Measurements from ENCODE around the gene VSIG8. TPM values are rescaled to one million over a fixed set of nuclear protein-coding genes. Genes with fewer than 3 reads are reported as not detected.

The VSIG8 gene
- total and polyA plus RNA-seq, 12 donors: 0.06 to 0.80 (median 0.17) TPM; not detected in 8

- intact Hi-C loops (cut with DNase I): no loop called here
- Histone ChIP-seq H3K27ac (no peak overlapping the region), H3K9me3 (replicated peaks in 1 of 3) (no peaks in the 10 kb centered on the region), H3K27me3 (no peaks in the 10 kb centered on the region), H3K4me3 (no peak overlapping the region), H3K4me1 (replicated peaks in 1 of 2) (peaks cover 4 to 6% of the 10 kb centered on the region in 2 donors), H3K36me3 (replicated peaks in 1 of 2) (no peaks in the 10 kb centered on the region)
- WGBS, 4 donors: 61 to 100% (median 68%) methylated on average over 2 to 4 of the region's 4 CpGs
- no peak for DNase-seq
- TF ChIP-seq CTCF (IDR thresholded peaks at IDR 0.05) (no peak), POLR2A (IDR thresholded peaks at IDR 0.05) (no peak)
Observed at GRCh38 chr1:159847231-159847630, 15.2 kb downstream of the VSIG8 start.

DNA sequence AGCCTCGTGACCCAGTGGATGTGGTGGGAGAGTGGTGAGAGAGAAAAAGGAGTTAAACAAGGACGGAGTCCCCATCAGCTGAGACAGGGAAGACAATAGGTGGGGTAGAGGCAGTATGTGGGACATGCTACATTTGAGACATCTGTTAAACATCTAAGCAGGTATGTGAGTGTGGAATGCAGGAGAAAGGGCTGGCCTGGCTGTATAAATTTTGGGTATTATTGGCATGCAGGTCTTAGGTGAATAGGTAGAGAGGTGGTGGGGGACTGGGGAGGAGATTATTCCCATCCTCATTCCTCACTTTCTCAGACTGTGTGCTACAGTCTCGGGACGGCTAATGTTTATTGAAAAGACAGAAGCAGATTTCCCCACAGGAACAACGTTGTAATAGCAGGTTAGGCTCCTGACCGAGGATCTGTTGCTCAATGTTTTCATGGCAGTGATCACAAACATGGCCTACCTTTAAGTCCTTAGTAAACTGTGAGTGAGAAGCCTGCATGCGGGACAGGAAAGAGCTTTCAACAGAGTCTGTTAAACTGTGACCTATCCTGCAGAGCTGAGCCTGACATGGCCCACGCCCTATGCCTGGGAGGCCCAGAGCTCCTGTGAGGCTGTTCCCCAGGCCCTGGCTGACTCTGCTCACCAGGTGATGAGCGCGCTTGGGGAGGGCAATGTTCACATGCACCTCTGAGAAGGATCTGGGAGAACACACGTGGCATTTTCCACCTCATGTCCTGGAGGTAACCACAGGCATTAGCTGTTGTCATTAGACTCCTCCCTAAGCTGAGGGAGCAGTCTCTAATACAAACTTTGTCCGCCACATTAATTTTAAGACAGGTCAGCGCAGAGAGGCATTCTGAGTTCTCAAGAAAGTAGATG lies 16.5 kb downstream of the VSIG8 start:
- 84 to 94% (median 89%) methylated on average over 10 to 13 of the region's 13 CpGs for WGBS, 4 donors
- DNase-seq: no peak
- TF ChIP-seq POLR2A (IDR thresholded peaks at IDR 0.05): no peak
- no peak for TF ChIP-seq CTCF (IDR thresholded peaks at IDR 0.05)
- Histone ChIP-seq H3K9me3 (replicated peaks in 1 of 3) (no peaks in the 10 kb centered on the region), H3K4me1 (replicated peaks in 1 of 2) (peaks cover 3 to 5% of the 10 kb centered on the region in 2 donors), H3K27ac (no peak overlapping the region), H3K4me3 (no peak overlapping the region), H3K27me3 (no peaks in the 10 kb centered on the region), H3K36me3 (replicated peaks in 1 of 2) (no peaks in the 10 kb centered on the region)
- intact Hi-C loops (cut with DNase I): no loop called here

- Histone ChIP-seq H3K27me3 (no peaks in the 10 kb centered on the region), H3K27ac (no peak overlapping the region), H3K9me3 (replicated peaks in 1 of 3) (no peaks in the 10 kb centered on the region), H3K4me1 (replicated peaks in 1 of 2) (no peaks in the 10 kb centered on the region), H3K4me3 (no peak overlapping the region), H3K36me3 (replicated peaks in 1 of 2) (no peaks in the 10 kb centered on the region)
- intact Hi-C loops (cut with DNase I): no loop called here
- no peak for TF ChIP-seq CTCF (IDR thresholded peaks at IDR 0.05)
- TF ChIP-seq POLR2A (IDR thresholded peaks at IDR 0.05): no peak
- DNase-seq: no peak
- WGBS, 4 donors: 62 to 86% (median 74%) methylated on average over 4 of the region's 4 CpGs
Observed at GRCh38 chr1:159843459-159843858, 19.0 kb downstream of the VSIG8 start.

- 75 to 83% (median 78%) methylated on average over 2 of the region's 2 CpGs for WGBS, 4 donors
- no peaks in the 10 kb centered on the region for H3K4me1 ChIP-seq (replicated peaks in 1 of 2)
- H3K4me3 ChIP-seq: no peak overlapping the region
- DNase-seq: no peak
- TF ChIP-seq CTCF (IDR thresholded peaks at IDR 0.05) (no peak), POLR2A (IDR thresholded peaks at IDR 0.05) (no peak)
- H3K27me3 ChIP-seq: no peaks in the 10 kb centered on the region
- intact Hi-C loops (cut with DNase I): no loop called here
- H3K36me3 ChIP-seq (replicated peaks in 1 of 2): no peaks in the 10 kb centered on the region
- H3K27ac ChIP-seq: no peak overlapping the region
- H3K9me3 ChIP-seq (replicated peaks in 1 of 3): no peaks in the 10 kb centered on the region
Observed at GRCh38 chr1:159841749-159842148, 20.7 kb downstream of the VSIG8 start.
